GM12892 (cell line): Measurements from ENCODE around the gene NUP50.

Experiments
- POLR2A ChIP-seq: IDR thresholded peaks from 2 replicates; pipeline ENCODE4 v1.6.1; 2011; ENCODE audit warnings: low read depth, low read length, control low read depth
- POLR2AphosphoS5 ChIP-seq: IDR thresholded peaks from 2 replicates; pipeline ENCODE4 v1.6.1; 2011; ENCODE audit warnings: low read depth, low read length, control low read depth

- no peak for TF ChIP-seq POLR2AphosphoS5
- no peak for TF ChIP-seq POLR2A
Observed at GRCh38 chr22:45221201-45221600, 57.5 kb downstream of the NUP50 start.
